ENCODE data around the gene STK40. TPM values are rescaled to one million over a fixed set of nuclear protein-coding genes. Genes with fewer than 3 reads are reported as not detected.

The STK40 gene
- total and polyA plus RNA-seq, 9 of the 15 experiments (the other 6 are each of a cell fraction or from before 2014, with no cell fraction given): 0.69 to 94.3 (median 39.1) TPM

GRCh38 chr1:36355811-36356210 is 29.9 kb downstream of the STK40 start (continued):
- TF ChIP-seq E2F1 (CRISPR knock-in tag; IDR thresholded peaks at IDR 0.05) (no peak), KLF1 (tag; IDR thresholded peaks at IDR 0.05) (no peak), EWSR1 (IDR thresholded peaks at IDR 0.05; ENCODE audit: borderline replicate concordance, low read depth, partially characterized antibody) (no peak), SMC3 (conservative IDR thresholded peaks at IDR 0.05; ENCODE audit: insufficient read depth, low read depth, low read length) (no peak), USF2 (CRISPR knock-in tag; IDR thresholded peaks at IDR 0.05) (peak; percentile 35; the same call in 1 of the 2 replicates), TCF7L2 (IDR thresholded peaks at IDR 0.05; ENCODE audit: low read depth, low read length) (no peak), RCOR1 (IDR thresholded peaks at IDR 0.05; ENCODE audit: borderline replicate concordance in 1 of 2, low read depth in 2 of 2, low read length in 2 of 2) (no peak), RAD21 (CRISPR knock-in tag; conservative IDR thresholded peaks at IDR 0.05 in 1 of 2, IDR thresholded peaks at IDR 0.05 in 1 of 2) (0 out of 4 replicates have a peak, but pooled peaks of 1 of the 2 experiments have one; percentile 19), TFE3 (CRISPR knock-in tag; IDR thresholded peaks at IDR 0.05) (peak; percentile 20; the same call in 1 of the 2 replicates), MTA3 (IDR thresholded peaks at IDR 0.05; ENCODE audit: borderline replicate concordance) (no peak), CTCF (IDR thresholded peaks at IDR 0.05 in 2 of 3, conservative IDR thresholded peaks at IDR 0.05 in 1 of 3; ENCODE audit: insufficient read depth in 2 of 3, low read depth in 1 of 3, low read length in 3 of 3) (0 out of 6 replicates have a peak, but pooled peaks of 1 of the 3 experiments have one; percentile 2), HNRNPK (IDR thresholded peaks at IDR 0.05; ENCODE audit: low read depth, low read length, poor library complexity, severe bottlenecking) (no peak), TAF1 (IDR thresholded peaks at IDR 0.05; ENCODE audit: control insufficient read depth, extremely low read depth, insufficient read depth, low read length, severe bottlenecking) (no peak), ZKSCAN8 (CRISPR knock-in tag; IDR thresholded peaks at IDR 0.05) (no peak), FOXP1 (CRISPR knock-in tag; IDR thresholded peaks at IDR 0.05) (no peak), ZFP91 (CRISPR knock-in tag; IDR thresholded peaks at IDR 0.05) (no peak), SOX6 (IDR thresholded peaks at IDR 0.05) (no peak)
